Ascending aorta (tissue), 2 donors: ENCODE data around the gene ADAMTS8. TPM values are rescaled to one million over a fixed set of nuclear protein-coding genes. Genes with fewer than 3 reads are reported as not detected.
"Not testable (repeated sequence)": the region's sequence is repeated elsewhere in the genome, so short reads cannot be mapped to it uniquely, and the experiment has no call there.

Source experiments
- DNase-seq, 2 donors: peaks; one replicate each; pipeline ENCODE4 v3.0.0-alpha.2; 2019; ENCODE audit warnings: low spot score in 2 of 2
- H3K27ac ChIP-seq, 2 donors: fragments of 200-600 bp; sonication (generic); one replicate each; pipeline ENCODE4 v1.5.1; 2016 to 2017; ENCODE audit warnings: mild to moderate bottlenecking in 1 of 2
- H3K27me3 ChIP-seq: fragments of 200-600 bp; sonication (generic); one replicate; pipeline ENCODE4 v1.5.1; 2017
- H3K36me3 ChIP-seq, 2 donors: fragments of 200-600 bp; sonication (generic); one replicate each; pipeline ENCODE4 v1.5.1; 2016
- H3K4me1 ChIP-seq, 2 donors: fragments of 200-600 bp; sonication (generic); one replicate each; pipeline ENCODE4 v1.5.1; 2016 to 2017; ENCODE audit warnings: mild to moderate bottlenecking in 1 of 2
- H3K4me3 ChIP-seq, 2 donors: fragments of 200-600 bp; sonication (generic); one replicate each; pipeline ENCODE4 v1.5.1; 2016 to 2017; ENCODE audit warnings: mild to moderate bottlenecking in 1 of 2
- H3K9me3 ChIP-seq, 2 donors: fragments of 200-600 bp; sonication (generic); one replicate each; pipeline ENCODE4 v1.5.1; 2016
- CTCF ChIP-seq, 3 experiments: fragments of 200-600 bp in 2 of 3; fragments of 450-650 bp in 1 of 3; sonication (generic) in 2 of 3; IDR thresholded peaks; one replicate each; pipeline ENCODE4 v1.5.1; 2016 to 2019; ENCODE audit warnings: antibody characterized with exemption in 3 of 3, mild to moderate bottlenecking in 1 of 3, moderate library complexity in 1 of 3
- intact Hi-C: fragments of 100-400 bp; cut with DNase I; formaldehyde crosslinking; loops from one replicate; pipeline ENCODE4 v1.15.1; 2023
- total RNA-seq: library from RNA; depleted of rRNA; stranded (reverse); fragments of >200 nt; gene quantifications from one replicate; pipeline ENCODE4 v1.1.0, GENCODE V29; 2016

The ADAMTS8 gene
- total RNA-seq, 1 donor from 2014 or later, result 0.64 TPM

- Histone ChIP-seq H3K27me3 (no peaks in the 10 kb centered on the region), H3K4me1 (peaks cover 11 to 21% of the 10 kb centered on the region in 2 donors), H3K4me3 (peak overlapping the region; percentile 57 to 81), H3K9me3 (no peaks in the 10 kb centered on the region), H3K27ac (peak overlapping the region; percentile 76 to 82), H3K36me3 (no peaks in the 10 kb centered on the region)
- intact Hi-C loops, result loop anchor here (2.0 to 5.0 kb wide), 3 partner anchors 75 to 229 kb away; no protein-coding TSS in a partner anchor
- DNase-seq, result no peak
- no peak for TF ChIP-seq CTCF (IDR thresholded peaks at IDR 0.05)
Observed at GRCh38 chr11:130448039-130448415, 19.6 kb upstream of the ADAMTS8 start.

- Histone ChIP-seq H3K9me3 (no peaks in the 10 kb centered on the region), H3K4me1 (peaks cover 4 to 6% of the 10 kb centered on the region in 2 donors), H3K27ac (no peak overlapping the region), H3K4me3 (no peak overlapping the region), H3K27me3 (no peaks in the 10 kb centered on the region), H3K36me3 (no peaks in the 10 kb centered on the region)
- no peak for DNase-seq
- no peak for TF ChIP-seq CTCF (IDR thresholded peaks at IDR 0.05)
- intact Hi-C loops, result loop anchor here (5.0 kb wide), 1 partner anchor 232 kb away; no protein-coding TSS in a partner anchor
Observed at GRCh38 chr11:130445788-130446187, 17.4 kb upstream of the ADAMTS8 start.

GRCh38 chr11:130442737-130443136, 14.3 kb upstream of the ADAMTS8 start:
- Histone ChIP-seq H3K9me3 (no peaks in the 10 kb centered on the region), H3K4me3 (no peak overlapping the region), H3K27ac (no peak overlapping the region), H3K27me3 (no peaks in the 10 kb centered on the region), H3K4me1 (no peaks in the 10 kb centered on the region), H3K36me3 (no peaks in the 10 kb centered on the region)
- DNase-seq, result no peak
- TF ChIP-seq CTCF (IDR thresholded peaks at IDR 0.05), result no peak
- intact Hi-C loops, result no loop called here

GRCh38 chr11:130441719-130442118, 13.3 kb upstream of the ADAMTS8 start:
- H3K9me3 ChIP-seq, result no peaks in the 10 kb centered on the region
- intact Hi-C loops, result no loop called here
- no peak for TF ChIP-seq CTCF (IDR thresholded peaks at IDR 0.05)

GRCh38 chr11:130439876-130440275, 11.5 kb upstream of the ADAMTS8 start:
- H3K4me3 ChIP-seq, result no peak overlapping the region
- peaks cover 0 to 3% of the 10 kb centered on the region in 2 donors for H3K4me1 ChIP-seq
- no peak for TF ChIP-seq CTCF (IDR thresholded peaks at IDR 0.05)
- H3K9me3 ChIP-seq, result no peaks in the 10 kb centered on the region
- DNase-seq, result no peak
- intact Hi-C loops, result no loop called here
- no peaks in the 10 kb centered on the region for H3K36me3 ChIP-seq
- H3K27me3 ChIP-seq, result no peaks in the 10 kb centered on the region
- H3K27ac ChIP-seq, result no peak overlapping the region

More at GRCh38 chr11:130441719-130442118, 13.3 kb upstream of the ADAMTS8 start:
- Histone ChIP-seq H3K27ac (no peak overlapping the region), H3K4me3 (no peak overlapping the region), H3K27me3 (no peaks in the 10 kb centered on the region), H3K4me1 (no peaks in the 10 kb centered on the region), H3K36me3 (no peaks in the 10 kb centered on the region)
- no peak for DNase-seq

- Histone ChIP-seq H3K27ac (no peak overlapping the region), H3K4me3 (no peak overlapping the region), H3K36me3 (no peaks in the 10 kb centered on the region), H3K27me3 (no peaks in the 10 kb centered on the region), H3K9me3 (no peaks in the 10 kb centered on the region), H3K4me1 (peaks cover 0 to 3% of the 10 kb centered on the region in 2 donors)
- no peak for DNase-seq
- intact Hi-C loops, result no loop called here
- TF ChIP-seq CTCF (IDR thresholded peaks at IDR 0.05), result no peak
Observed at GRCh38 chr11:130439160-130439519, 10.7 kb upstream of the ADAMTS8 start.

GRCh38 chr11:130438401-130439159, 10.2 kb upstream of the ADAMTS8 start:
- intact Hi-C loops, result not testable (repeated sequence)

More at GRCh38 chr11:130438401-130439159, 10.2 kb upstream of the ADAMTS8 start:
- not testable (repeated sequence) for H3K27me3 ChIP-seq, H3K4me1 ChIP-seq, H3K9me3 ChIP-seq, H3K36me3 ChIP-seq, DNase-seq, H3K27ac ChIP-seq, H3K4me3 ChIP-seq
